OCI-LY1 (cell line): Measurements from ENCODE around the gene CHST11.
"Not testable (repeated sequence)": the region's sequence is repeated elsewhere in the genome, so short reads cannot be mapped to it uniquely, and the experiment has no call there.

Source experiments
- H2AFZ ChIP-seq: fragments of 200-600 bp; sonication (generic), shearing (Covaris generic); 2 replicates; pipeline ENCODE4 v1.6.0; 2014; ENCODE audit warnings: antibody characterized with exemption, mild to moderate bottlenecking, low read length
- H3F3A ChIP-seq: fragments of 200-600 bp; sonication (generic), shearing (Covaris generic); 2 replicates; pipeline ENCODE4 v1.6.0; 2014; ENCODE audit warnings: mild to moderate bottlenecking, antibody characterized with exemption, low read length, moderate library complexity; ENCODE audit not compliant: insufficient read depth
- H3K27ac ChIP-seq: fragments of 200-600 bp; sonication (generic); 2 replicates; pipeline ENCODE4 v1.5.1; 2014; ENCODE audit warnings: low read length, mixed run types, mild to moderate bottlenecking, low read depth; ENCODE audit not compliant: poor library complexity, severe bottlenecking
- H3K27me3 ChIP-seq: fragments of 200-600 bp; sonication (generic); 2 replicates; pipeline ENCODE4 v1.6.0; 2014; ENCODE audit warnings: antibody characterized with exemption, mild to moderate bottlenecking, low read length, moderate library complexity; ENCODE audit not compliant: insufficient read depth
- H3K36me3 ChIP-seq: fragments of 200-600 bp; sonication (generic); 2 replicates; pipeline ENCODE4 v1.6.1; 2014; ENCODE audit warnings: mild to moderate bottlenecking, antibody characterized with exemption, low read length, moderate library complexity, mixed read lengths; ENCODE audit not compliant: insufficient read depth
- H3K4me1 ChIP-seq: fragments of 200-600 bp; sonication (generic); 2 replicates; pipeline ENCODE4 v1.5.1; 2014; ENCODE audit warnings: mild to moderate bottlenecking, low read length, moderate library complexity; ENCODE audit not compliant: insufficient read depth, severe bottlenecking
- H3K4me2 ChIP-seq: fragments of 200-600 bp; sonication (generic), shearing (Covaris generic); 2 replicates; pipeline ENCODE4 v1.6.1; 2014; ENCODE audit warnings: low read length
- H3K4me3 ChIP-seq: fragments of 200-600 bp; sonication (generic); 2 replicates; pipeline ENCODE4 v1.5.1; 2014; ENCODE audit warnings: low read length, low read depth, mild to moderate bottlenecking, mixed read lengths; ENCODE audit not compliant: poor library complexity, severe bottlenecking
- H3K79me2 ChIP-seq: fragments of 200-600 bp; shearing (Covaris generic); 2 replicates; pipeline ENCODE4 v1.6.1; 2016; ENCODE audit warnings: mixed run types, low read length, mixed read lengths; ENCODE audit not compliant: insufficient read depth
- H3K9ac ChIP-seq: fragments of 200-600 bp; sonication (generic), shearing (Covaris generic); 2 replicates; pipeline ENCODE4 v1.6.1; 2014; ENCODE audit warnings: mild to moderate bottlenecking, low read length, mixed read lengths
- H3K9me2 ChIP-seq: fragments of 200-600 bp; sonication (generic), shearing (Covaris generic); 2 replicates; pipeline ENCODE4 v1.6.1; 2014; ENCODE audit warnings: low read depth, mild to moderate bottlenecking, low read length, mixed read lengths
- H3K9me3 ChIP-seq: fragments of 200-600 bp; shearing (Covaris generic); 2 replicates; pipeline ENCODE4 v1.6.1; 2014; ENCODE audit warnings: low read length, mixed read lengths
- H4K20me1 ChIP-seq: fragments of 200-600 bp; sonication (generic), shearing (Covaris generic); 2 replicates; pipeline ENCODE4 v1.6.0; 2016; ENCODE audit warnings: mild to moderate bottlenecking, low read length; ENCODE audit not compliant: insufficient read depth
- CTCF ChIP-seq: fragments of 200-600 bp; sonication (generic), shearing (Covaris generic); IDR thresholded peaks from 2 replicates; pipeline ENCODE4 v1.5.1; 2017; ENCODE audit warnings: mild to moderate bottlenecking, antibody characterized with exemption, low read length, moderate library complexity, mixed read lengths
- EZH2 ChIP-seq: fragments of 200-600 bp; sonication (generic), shearing (Covaris generic); IDR thresholded peaks from 2 replicates; pipeline ENCODE4 v1.8.0; 2017; ENCODE audit warnings: borderline replicate concordance, mixed run types, mild to moderate bottlenecking, antibody characterized with exemption, low read length, moderate library complexity, mixed read lengths

The CHST11 gene

GRCh38 chr12:104610513-104611235, 153.9 kb downstream of the CHST11 start:
- TF ChIP-seq CTCF = no peak
- TF ChIP-seq EZH2 = no peak
- no peaks in the 10 kb centered on the region for H3K9me2 ChIP-seq
- no peaks in the 10 kb centered on the region for H3K27me3 ChIP-seq
- H3K9me3 ChIP-seq = no peaks in the 10 kb centered on the region
- no peak overlapping the region for H3K27ac ChIP-seq
- no peak overlapping the region for H3K9ac ChIP-seq
- H3K79me2 ChIP-seq = no peaks in the 10 kb centered on the region
- H4K20me1 ChIP-seq = no peaks in the 10 kb centered on the region
- no peak overlapping the region for H3K4me3 ChIP-seq
- peaks cover 14% of the 10 kb centered on the region for H3K4me1 ChIP-seq
- no peaks in the 10 kb centered on the region for H3K36me3 ChIP-seq
- no peak overlapping the region for H2AFZ ChIP-seq
- H3F3A ChIP-seq = no peaks in the 10 kb centered on the region
- H3K4me2 ChIP-seq = no peak overlapping the region

DNA sequence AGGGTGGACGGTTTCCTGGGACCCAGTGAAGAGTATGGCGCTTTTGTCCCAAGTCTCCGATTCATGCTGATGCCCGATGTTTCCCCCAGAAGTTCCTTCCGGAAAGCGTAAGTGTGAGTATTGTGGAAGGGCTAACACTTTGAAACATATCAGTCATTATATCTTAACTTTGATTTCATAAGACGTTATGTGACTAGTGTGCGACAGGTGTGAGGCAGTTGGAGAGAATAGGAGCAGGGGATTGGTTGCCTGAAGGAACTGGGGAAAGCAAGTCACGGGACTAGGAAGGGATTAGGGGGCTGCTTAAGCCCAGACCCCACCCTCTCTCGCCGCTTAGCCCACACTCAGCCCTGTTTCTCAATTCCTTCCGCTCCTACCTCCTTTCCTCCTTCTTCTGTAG, 154.9 kb downstream of the CHST11 start:
- H3K36me3 ChIP-seq = no peaks in the 10 kb centered on the region
- TF ChIP-seq EZH2 (no peak), CTCF (no peak)
- H3K4me3 ChIP-seq = no peak overlapping the region
- no peak overlapping the region for H2AFZ ChIP-seq
- no peaks in the 10 kb centered on the region for H4K20me1 ChIP-seq
- no peak overlapping the region for H3K9ac ChIP-seq
- no peaks in the 10 kb centered on the region for H3K9me3 ChIP-seq
- H3K27ac ChIP-seq = no peak overlapping the region
- no peak overlapping the region for H3K4me2 ChIP-seq
- H3K27me3 ChIP-seq = no peaks in the 10 kb centered on the region
- H3K9me2 ChIP-seq = no peaks in the 10 kb centered on the region
- H3K79me2 ChIP-seq = no peaks in the 10 kb centered on the region
- H3F3A ChIP-seq = no peaks in the 10 kb centered on the region
- peaks cover 14% of the 10 kb centered on the region for H3K4me1 ChIP-seq

DNA sequence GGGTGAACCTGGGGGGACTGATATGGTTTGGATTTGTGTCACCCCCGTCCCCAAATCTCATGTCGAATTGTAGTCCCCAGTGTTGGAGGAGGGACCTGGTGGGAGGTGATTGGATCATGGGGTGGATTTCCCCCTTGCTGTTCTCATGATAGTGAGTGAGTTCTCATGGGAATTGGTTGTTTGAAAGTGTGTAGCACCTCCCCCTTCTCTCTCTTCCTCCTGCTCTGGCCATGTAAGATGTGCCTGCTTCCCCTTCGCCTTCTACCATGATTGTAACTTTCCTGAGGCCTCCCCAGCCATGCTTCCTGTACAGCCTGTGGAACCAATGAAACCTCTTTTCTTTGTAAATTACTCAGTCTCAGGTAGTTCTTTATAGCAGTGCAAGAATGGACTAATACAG, 156.6 kb downstream of the CHST11 start:
- H3F3A ChIP-seq, H2AFZ ChIP-seq, H3K36me3 ChIP-seq, H3K9me3 ChIP-seq, H4K20me1 ChIP-seq, H3K27me3 ChIP-seq, H3K4me2 ChIP-seq, H3K9ac ChIP-seq, H3K9me2 ChIP-seq, H3K79me2 ChIP-seq, H3K27ac ChIP-seq, H3K4me3 ChIP-seq: not testable (repeated sequence)
- peaks cover 14% of the 10 kb centered on the region for H3K4me1 ChIP-seq

- peaks cover 14% of the 10 kb centered on the region for H3K4me1 ChIP-seq
- H3K4me2 ChIP-seq = no peak overlapping the region
- H3K79me2 ChIP-seq = no peaks in the 10 kb centered on the region
- no peak for TF ChIP-seq EZH2
- no peak for TF ChIP-seq CTCF
- no peaks in the 10 kb centered on the region for H3K27me3 ChIP-seq
- H3K27ac ChIP-seq = no peak overlapping the region
- no peaks in the 10 kb centered on the region for H3K9me2 ChIP-seq
- no peaks in the 10 kb centered on the region for H3K9me3 ChIP-seq
- H4K20me1 ChIP-seq = no peaks in the 10 kb centered on the region
- no peak overlapping the region for H2AFZ ChIP-seq
- H3K4me3 ChIP-seq = no peak overlapping the region
- no peaks in the 10 kb centered on the region for H3K36me3 ChIP-seq
- H3K9ac ChIP-seq = no peak overlapping the region
- H3F3A ChIP-seq = no peaks in the 10 kb centered on the region
These were observed 158.4 kb downstream of the CHST11 start for GRCh38 chr12:104615048-104615561.
